Fibroblast of gingiva (primary cell): ENCODE data around the gene SH3PXD2A.
"Not testable (repeated sequence)": the region's sequence is repeated elsewhere in the genome, so short reads cannot be mapped to it uniquely, and the experiment has no call there.

Experiments used
- DNase-seq: peaks from one replicate; pipeline ENCODE4 v3.0.0-alpha.2; 2011; ENCODE audit warnings: low read depth

Gene SH3PXD2A

GRCh38 chr10:103665162-103665889 is 190.1 kb downstream of the SH3PXD2A start:
- DNase-seq, result no peak

DNA sequence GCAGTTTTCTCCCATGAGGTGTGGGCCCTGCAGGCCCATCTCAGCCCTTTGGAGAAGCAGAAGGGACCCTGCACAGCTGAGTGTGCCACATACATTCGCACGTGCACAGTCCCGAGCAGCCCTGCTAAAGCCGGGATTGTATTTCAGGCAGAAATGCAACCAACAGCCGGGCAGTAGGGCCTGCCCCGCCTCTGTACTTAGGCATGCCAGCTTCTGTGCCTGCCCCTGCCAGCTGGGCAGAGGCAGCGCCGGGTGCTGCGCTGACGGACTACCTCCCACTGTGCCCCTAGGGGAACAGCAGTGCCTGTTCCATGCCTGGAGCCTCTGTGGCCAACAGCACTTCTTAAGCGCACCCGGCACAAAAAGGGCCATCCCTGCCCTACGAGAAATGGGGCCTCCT is 191.6 kb downstream of the SH3PXD2A start:
- DNase-seq, result peak; percentile 88

GRCh38 chr10:103663236-103663635 is 192.1 kb downstream of the SH3PXD2A start:
- DNase-seq, result no peak

DNA sequence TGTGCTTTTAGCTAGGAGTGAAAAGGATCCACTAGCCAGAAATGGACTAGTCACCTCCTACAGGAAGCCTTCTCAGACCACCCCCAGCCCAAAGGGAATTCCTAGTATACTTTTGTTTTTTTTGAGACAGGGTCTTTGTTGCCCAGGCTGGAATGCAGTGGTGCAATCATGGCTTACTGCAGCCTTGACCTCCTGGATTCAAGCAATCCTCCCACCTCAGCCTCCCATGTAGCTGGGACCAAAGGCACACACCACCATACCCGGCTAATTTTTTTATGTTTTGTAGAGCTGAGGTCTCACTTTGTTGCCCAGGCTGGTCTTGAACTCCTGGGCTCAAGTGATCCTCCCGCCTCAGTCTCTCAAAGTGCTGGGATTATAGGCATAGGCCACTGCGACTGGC is 192.7 kb downstream of the SH3PXD2A start:
- not testable (repeated sequence) for DNase-seq

DNA sequence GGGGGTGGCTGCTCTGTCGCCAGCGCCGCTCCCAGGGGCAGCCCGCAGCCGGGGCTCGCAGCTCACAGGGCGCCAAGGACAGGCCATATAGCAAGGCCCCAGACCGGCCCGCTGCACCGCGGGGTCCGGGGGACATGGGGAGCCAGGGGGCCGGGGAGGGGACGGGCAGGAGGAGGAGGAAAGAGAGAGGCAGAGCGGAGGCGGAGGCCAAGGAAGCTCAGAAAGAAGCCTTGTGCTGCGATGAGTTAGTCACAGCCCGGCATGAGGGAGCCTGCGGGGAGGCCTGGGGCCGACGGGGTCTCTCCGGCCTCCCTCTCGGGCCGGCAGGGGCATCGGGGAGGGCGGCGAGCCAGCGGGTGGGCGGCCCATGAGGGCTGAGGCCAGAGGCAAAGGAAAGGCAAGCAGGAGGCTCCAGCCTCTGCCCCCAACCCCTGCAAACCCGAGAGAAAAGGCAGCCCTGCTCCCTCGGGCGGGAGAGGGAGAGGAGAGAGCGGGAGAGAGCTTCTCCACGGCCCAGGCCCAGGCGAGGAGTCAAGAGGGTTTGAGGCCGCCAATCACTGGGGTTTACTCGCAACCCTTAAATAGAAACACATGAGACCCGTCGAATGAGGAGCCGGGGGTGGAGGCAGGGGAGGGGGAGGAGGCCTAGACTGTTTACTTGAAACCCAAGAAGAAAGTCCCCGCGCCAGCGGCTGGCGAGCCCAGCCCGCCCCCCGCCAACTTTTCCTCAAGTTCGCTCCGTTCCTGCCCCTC is 194.0 kb downstream of the SH3PXD2A start:
- peak; percentile 95 for DNase-seq

- no peak for DNase-seq
Observed at GRCh38 chr10:103660364-103661197, 194.8 kb downstream of the SH3PXD2A start.

DNA sequence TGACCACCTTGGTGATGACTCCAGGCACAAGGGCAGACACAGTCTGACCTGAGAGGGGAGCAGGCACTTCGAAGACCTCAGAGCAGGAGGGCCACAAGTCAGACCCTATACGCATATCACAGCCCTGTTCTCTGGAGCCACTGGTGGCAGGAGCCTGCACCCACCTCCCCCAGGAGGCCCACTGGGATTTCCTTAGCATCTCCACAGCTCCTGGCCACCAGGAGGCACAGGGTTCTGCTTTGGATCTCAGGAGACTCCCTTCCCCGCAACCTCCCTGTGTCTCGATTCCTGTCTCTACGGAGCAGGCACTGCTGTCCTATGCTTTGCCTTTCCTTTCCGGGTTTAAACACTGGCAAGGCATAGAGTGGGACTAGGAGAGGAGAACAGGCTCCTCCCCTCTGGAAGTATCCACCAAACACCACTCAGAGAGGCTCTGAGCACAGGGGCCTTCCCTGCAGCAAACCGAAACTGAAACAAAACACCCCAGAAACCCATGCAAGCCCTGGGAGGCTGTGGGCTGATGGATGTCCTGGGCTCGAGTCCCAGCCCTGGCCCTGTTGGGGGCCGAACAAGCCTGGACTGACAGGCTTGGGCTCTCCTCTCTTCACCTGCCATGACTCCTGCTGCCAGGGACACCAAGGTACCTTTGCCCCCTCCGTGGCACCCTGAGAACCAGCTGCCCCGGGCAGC is 195.6 kb downstream of the SH3PXD2A start:
- DNase-seq, result peak; percentile 83

GRCh38 chr10:103658049-103658577 is 197.3 kb downstream of the SH3PXD2A start:
- no peak for DNase-seq

- DNase-seq, result no peak
Observed at GRCh38 chr10:103657061-103657591, 198.2 kb downstream of the SH3PXD2A start.

DNA sequence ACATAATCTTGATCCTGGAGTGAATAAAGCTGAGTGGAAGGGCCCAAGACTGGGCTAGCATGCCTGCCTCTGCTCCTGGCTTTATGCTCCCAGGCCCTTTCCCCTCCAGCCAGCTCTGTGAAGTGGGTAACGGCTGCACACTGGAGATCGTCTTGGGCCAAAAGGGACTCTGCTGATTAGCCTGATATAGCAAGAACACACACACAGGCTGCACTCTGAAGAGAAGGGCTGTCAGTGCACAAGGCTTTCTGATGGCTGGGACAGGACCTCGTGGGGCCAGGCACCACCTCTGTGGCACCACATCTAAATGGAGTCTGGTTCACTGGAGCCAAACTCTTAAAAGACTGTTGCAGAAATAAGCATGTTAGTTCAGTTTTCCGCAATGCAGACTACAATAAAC is 200.5 kb downstream of the SH3PXD2A start:
- no peak for DNase-seq

GRCh38 chr10:103653581-103654037 is 201.8 kb downstream of the SH3PXD2A start:
- DNase-seq, result no peak

DNA sequence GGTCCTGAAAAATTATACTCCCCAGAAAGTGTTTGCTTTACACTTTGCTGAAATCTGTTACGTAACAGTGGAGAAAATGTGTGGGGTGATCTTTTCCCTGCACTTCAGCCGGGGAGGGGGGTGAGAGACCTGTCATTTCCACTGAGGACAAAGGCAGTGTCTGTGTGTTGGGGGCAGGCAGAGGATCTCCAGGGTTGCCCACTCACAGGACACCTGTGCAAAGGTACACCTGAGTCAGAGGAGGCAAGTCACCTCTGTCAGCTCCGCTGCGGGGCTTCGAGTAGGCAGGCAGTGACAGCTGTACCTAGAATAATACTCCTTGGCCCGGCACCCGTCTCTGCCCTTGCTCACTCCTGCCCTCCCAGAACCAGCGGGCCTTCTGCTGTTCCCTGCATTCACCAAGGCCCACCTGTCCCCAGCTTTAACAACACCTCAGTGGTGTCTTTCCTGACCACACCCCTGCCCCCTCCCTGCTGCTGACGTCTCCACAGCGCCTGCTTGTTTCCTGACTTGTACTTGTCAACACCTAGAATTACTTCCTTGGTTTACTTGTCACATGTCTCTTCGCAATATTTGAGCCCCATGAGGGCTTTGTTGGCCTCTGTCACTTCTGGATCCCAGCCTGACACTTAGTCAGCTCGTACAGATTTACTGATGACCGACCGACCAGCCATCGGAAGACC is 202.6 kb downstream of the SH3PXD2A start:
- DNase-seq, result no peak

DNA sequence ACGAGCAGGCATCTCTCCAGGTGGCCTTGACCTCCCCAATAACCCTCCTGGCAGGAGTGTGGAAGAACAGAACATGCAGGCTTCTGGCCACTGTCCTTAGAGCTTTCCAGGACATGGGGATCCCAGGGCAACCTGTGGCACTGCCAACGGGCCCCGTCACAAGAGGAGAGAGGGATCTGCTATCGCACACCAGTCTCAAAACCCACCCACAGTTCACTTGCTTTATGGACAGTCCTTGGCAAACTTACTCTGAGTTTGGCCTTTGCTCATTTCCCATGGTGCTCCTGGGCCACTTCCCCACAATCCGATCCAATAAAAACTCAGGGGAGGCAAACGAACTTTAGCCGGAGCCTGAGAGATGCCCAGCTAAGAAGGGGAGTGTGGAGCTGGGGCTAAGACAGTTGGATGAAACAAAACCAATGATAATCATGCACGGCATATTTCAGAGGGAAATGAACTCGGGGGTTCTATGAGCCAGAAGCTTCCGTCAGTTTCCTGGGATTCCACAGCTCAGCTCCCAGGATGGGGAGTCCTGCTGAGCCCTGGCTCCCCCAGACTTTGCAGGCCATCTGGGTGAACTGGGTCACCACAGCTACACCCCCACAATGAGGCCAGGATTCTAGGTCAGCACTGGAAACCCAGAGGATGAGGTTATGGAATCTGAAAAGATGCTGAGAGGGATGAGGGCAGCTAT is 203.4 kb downstream of the SH3PXD2A start:
- DNase-seq, result no peak

DNA sequence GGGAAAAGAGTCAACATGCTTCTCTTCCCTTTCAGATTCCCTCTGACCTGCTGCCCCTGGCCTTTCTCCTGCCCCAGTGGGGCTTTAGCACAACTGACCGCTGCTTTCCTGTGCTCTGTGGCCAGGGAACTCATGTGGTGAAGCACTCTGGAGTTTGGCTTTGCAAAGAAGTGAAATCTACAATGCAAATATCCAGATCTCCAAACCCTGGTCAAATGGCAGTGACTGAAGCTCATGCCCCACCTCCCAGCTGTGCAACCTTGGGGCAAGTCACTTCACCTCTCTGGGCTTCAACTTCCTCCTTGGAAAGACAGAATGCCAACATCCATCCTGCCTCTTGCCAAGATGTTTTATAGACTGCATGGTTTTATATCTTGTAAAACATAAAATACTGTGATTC is 204.0 kb downstream of the SH3PXD2A start:
- no peak for DNase-seq

- no peak for DNase-seq
Observed at GRCh38 chr10:103649654-103650423, 205.5 kb downstream of the SH3PXD2A start.

DNA sequence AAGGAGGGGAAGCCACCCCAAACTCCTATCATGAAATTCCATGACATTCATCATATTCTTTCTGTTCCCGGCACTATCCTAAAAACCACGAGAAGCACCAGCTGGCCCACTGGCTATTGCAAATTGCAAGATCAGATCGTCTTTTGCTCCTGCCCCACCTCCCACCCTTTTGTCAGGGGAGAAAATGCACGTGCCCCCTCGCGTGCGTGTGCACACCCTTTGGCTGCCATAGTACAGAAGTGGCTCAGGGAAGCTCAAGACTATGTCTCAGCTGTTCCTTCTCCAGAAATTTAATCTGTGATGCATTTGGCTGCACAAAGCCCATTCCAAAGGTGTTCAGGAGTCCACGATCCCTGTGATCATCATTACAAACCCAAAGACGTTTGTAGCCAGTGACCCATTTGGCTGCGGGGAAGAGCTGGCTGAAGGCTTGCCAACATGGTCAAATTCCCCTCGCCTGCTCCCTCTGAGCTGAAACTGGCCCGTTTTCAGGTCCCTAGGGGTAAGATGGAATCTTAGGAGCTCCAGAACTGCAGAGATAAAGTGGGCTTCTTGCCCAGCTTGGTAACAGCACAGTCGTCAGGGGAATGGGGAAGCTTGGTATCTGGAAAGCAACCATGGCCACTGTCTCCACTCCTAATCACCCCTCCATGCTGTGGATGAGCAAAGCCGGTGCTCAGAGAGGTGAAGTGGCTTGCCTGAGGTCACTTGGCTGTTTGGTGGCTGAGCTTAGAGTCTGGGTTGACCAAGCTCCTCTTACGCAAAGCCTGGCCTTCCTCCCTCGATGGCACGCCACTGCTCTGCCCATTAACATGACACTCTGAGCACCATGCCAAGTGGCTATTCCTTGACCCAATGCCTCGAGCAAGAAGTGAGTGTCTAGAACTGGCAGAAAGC is 206.5 kb downstream of the SH3PXD2A start:
- DNase-seq, result peak; percentile 99

DNA sequence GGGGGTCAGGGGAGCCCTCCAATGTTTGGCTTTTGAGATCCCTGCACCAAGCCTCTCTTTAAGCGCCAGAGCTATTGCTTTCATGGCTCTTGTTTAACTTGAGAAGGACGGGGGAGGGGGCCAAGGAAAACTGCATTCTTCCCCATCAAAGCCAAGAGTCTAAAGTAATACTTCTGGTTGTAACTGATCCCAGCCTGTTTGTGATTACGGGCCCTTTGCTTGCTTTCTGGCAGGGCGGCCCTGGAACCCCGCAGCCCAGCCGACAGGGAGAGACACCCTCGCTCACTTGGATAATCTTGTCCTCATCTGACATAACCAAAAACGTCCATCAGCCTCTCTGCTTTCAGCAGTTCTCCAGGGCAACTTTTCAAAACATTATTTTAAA is 207.1 kb downstream of the SH3PXD2A start:
- DNase-seq, result peak; percentile 75

GRCh38 chr10:103646304-103646703 is 209.1 kb downstream of the SH3PXD2A start:
- no peak for DNase-seq
